ENCODE measurements around the gene TRMT2A. TPM values are rescaled to one million over a fixed set of nuclear protein-coding genes. Genes with fewer than 3 reads are reported as not detected.
A peak's percentile ranks its signal among the peaks of the same experiment; 100 is the strongest.

The TRMT2A gene
- total RNA-seq, 1 donor from 2014 or later: 24.3 TPM

DNA sequence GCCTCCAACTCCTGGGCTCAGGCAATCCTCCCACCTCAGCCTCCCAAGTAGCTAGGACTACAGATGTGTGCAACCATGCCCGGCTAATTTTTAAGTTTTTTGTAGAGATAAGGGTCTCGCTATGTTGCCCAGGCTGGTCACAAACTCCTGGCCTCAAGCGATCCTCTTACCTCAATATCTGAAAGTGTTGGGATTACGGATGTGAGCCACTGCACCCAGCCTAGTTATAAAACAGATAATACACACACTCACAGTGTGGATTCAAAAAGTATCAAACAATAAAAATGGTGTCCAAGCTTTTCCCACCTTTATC lies 34.2 kb upstream of the TRMT2A start:
- Histone ChIP-seq H3K4me2 (no peak overlapping the region), H3K9me3 (ENCODE audit: low read depth) (no peaks in the 10 kb centered on the region), H3F3A (ENCODE audit: low read depth) (no peaks in the 10 kb centered on the region), H3K4me3 (no peak overlapping the region), H3K4me1 (peaks cover 9% of the 10 kb centered on the region), H4K20me1 (ENCODE audit: low read depth) (no peaks in the 10 kb centered on the region), H2AFZ (replicated peaks) (no peak overlapping the region), H3K27ac (no peak overlapping the region), H3K79me2 (ENCODE audit: low read depth) (no peaks in the 10 kb centered on the region), H3K27me3 (no peaks in the 10 kb centered on the region), H3K9ac (no peak overlapping the region), H3K36me3 (no peaks in the 10 kb centered on the region)
- DNase-seq (ENCODE audit: low spot score): no peak
- TF ChIP-seq, protein P1, sequence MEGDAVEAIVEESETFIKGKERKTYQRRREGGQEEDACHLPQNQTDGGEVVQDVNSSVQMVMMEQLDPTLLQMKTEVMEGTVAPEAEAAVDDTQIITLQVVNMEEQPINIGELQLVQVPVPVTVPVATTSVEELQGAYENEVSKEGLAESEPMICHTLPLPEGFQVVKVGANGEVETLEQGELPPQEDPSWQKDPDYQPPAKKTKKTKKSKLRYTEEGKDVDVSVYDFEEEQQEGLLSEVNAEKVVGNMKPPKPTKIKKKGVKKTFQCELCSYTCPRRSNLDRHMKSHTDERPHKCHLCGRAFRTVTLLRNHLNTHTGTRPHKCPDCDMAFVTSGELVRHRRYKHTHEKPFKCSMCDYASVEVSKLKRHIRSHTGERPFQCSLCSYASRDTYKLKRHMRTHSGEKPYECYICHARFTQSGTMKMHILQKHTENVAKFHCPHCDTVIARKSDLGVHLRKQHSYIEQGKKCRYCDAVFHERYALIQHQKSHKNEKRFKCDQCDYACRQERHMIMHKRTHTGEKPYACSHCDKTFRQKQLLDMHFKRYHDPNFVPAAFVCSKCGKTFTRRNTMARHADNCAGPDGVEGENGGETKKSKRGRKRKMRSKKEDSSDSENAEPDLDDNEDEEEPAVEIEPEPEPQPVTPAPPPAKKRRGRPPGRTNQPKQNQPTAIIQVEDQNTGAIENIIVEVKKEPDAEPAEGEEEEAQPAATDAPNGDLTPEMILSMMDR (IDR thresholded peaks at IDR 0.05): no peak
- TF ChIP-seq EZH2 (IDR thresholded peaks at IDR 0.05): no peak
- no peak for TF ChIP-seq EZH2phosphoT487 (IDR thresholded peaks at IDR 0.05)
- Mint-ChIP-seq H3K9me3 (no peaks in the 10 kb centered on the region), H3K27me3 (ENCODE audit: insufficient read depth, low read depth) (no peaks in the 10 kb centered on the region), H3K27ac (peak overlapping the region; percentile 78), H3K4me3 (no peak overlapping the region), H3K4me1 (peaks cover 33% of the 10 kb centered on the region), H3K36me3 (no peaks in the 10 kb centered on the region)

DNA sequence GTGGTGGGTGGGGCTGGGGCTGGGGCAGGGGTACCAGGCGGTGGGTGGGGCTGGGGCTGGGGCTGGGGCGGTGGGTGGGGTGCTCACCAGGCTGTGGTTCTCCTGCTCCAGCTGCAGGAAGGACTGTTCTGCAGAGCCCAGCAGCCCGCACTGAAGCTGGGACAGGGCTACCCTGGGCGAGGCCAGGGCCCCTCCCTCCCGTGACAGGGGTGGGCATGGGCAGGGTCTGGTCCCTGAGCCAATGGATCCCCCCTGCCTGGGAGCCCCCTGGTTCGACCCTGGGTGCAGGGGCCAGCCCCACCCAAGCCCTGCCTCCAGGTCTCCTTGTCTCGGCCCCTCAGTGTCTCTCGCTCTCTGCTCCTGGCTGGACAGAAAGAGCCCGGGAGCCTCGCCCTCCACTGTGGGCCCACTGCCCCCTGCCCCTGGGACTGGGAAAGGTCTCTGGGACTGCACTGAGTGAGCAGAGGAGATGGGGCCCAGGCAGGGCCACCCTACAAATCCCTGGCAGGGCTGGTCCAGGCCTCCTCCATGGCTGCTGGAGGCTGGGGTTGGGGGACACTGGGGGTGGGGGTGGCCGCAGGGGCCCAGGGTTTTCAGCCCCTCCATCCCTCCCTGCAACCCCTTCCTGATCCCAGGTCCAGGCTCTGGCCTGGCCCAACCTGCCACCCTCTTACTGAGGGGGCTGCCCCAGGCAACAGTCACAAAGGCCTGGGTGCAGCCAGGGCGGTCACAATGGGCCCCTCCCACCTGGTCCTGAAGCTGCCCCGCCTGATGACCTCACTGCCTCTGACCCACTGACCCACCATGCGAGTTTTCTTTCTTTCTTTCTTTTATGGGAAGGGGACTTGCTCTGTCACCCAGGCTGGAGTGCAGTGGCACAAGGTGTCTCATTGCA lies 33.6 kb upstream of the TRMT2A start, which contains the start of gene CCDC188:
TSS of gene CCDC188 (minus strand) at position 675 of the 895 bp plus-strand sequence. CDS start at position 606, 69 bp downstream.
- H3K4me1 ChIP-seq: peaks cover 9% of the 10 kb centered on the region
- H3K4me1 Mint-ChIP-seq: peaks cover 28% of the 10 kb centered on the region
- no peak within 1 kb of the TSS for H3K9ac ChIP-seq
- H3K4me3 ChIP-seq: no peak within 1 kb of the TSS
- no peak for DNase-seq (ENCODE audit: low spot score)
- no peaks in the 10 kb centered on the region for H3K9me3 Mint-ChIP-seq
- no peaks in the 10 kb centered on the region for H4K20me1 ChIP-seq (ENCODE audit: low read depth)
- peak within 1 kb of the TSS; percentile 78 for H3K27ac Mint-ChIP-seq
- no peak within 1 kb of the TSS for H2AFZ ChIP-seq (replicated peaks)
- H3K4me3 Mint-ChIP-seq: no peak within 1 kb of the TSS
- no peaks in the 10 kb centered on the region for H3K36me3 ChIP-seq
- no peak within 1 kb of the TSS for H3K4me2 ChIP-seq
- H3K27ac ChIP-seq: no peak within 1 kb of the TSS
- H3K27me3 ChIP-seq: no peaks in the 10 kb centered on the region
- no peaks in the 10 kb centered on the region for H3F3A ChIP-seq (ENCODE audit: low read depth)
- no peaks in the 10 kb centered on the region for H3K9me3 ChIP-seq (ENCODE audit: low read depth)
- H3K27me3 Mint-ChIP-seq (ENCODE audit: insufficient read depth, low read depth): no peaks in the 10 kb centered on the region
- no peaks in the 10 kb centered on the region for H3K36me3 Mint-ChIP-seq
- H3K79me2 ChIP-seq (ENCODE audit: low read depth): no peaks in the 10 kb centered on the region
- TF ChIP-seq EZH2 (IDR thresholded peaks at IDR 0.05) (no peak), EZH2phosphoT487 (IDR thresholded peaks at IDR 0.05) (no peak)
- TF ChIP-seq, protein P1 (IDR thresholded peaks at IDR 0.05): no peak

DNA sequence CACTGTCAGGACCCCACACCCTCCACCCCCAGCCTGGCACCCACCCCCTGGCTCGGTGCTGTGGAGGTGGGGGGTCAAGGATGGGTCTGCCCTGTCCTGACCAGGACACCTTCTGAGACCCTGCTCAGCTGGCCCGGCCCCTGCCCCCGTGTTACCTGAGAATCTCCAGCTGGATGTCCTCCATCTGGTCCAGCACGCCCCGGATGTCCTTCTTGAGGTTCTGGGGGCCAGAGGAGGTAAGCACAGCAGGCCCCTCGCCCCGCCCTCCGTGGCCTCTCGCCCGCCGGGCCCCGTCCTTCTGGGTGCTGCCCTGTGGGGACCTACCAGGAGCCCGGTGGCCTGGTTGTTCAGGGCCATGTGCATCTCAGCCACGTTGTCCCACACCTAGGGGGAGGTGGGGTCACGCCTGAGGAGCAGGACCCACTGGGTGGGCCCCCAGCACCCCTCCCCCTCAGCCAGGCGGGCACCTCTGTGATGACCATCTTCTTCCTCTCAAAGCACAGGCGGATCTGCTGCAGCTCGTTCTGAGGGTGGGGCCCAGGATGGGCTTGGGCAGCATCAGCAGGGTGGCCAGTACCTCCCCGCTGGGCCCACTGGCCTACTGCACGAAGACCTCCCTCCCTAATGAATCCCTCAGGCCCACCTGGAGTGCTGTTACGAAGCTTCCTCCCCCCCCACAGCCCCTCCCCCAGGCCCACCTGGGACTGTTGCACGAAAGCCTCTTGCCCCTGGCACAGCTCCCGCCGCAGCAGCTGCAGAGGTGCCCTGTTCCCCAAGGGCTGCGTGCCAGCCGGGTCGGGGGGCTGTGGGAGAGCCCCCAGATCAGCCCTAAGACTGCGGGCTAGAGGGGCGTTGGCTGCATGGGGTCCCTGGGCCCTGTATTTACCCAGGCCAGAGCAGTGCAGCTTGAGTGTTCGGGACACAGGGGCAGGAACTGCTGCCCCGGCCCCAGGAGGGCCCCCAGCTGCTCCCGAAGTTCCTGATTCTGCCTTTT lies 32.5 kb upstream of the TRMT2A start:
- H3K4me1 ChIP-seq: peaks cover 9% of the 10 kb centered on the region
- no peaks in the 10 kb centered on the region for H4K20me1 ChIP-seq (ENCODE audit: low read depth)
- Mint-ChIP-seq H3K9me3 (no peaks in the 10 kb centered on the region), H3K27me3 (ENCODE audit: insufficient read depth, low read depth) (no peaks in the 10 kb centered on the region), H3K36me3 (no peaks in the 10 kb centered on the region), H3K4me3 (no peak overlapping the region), H3K4me1 (peaks cover 24% of the 10 kb centered on the region), H3K27ac (no peak overlapping the region)
- H3F3A ChIP-seq (ENCODE audit: low read depth): no peaks in the 10 kb centered on the region
- H3K9me3 ChIP-seq (ENCODE audit: low read depth): no peaks in the 10 kb centered on the region
- H3K27me3 ChIP-seq: no peaks in the 10 kb centered on the region
- H3K4me2 ChIP-seq: no peak overlapping the region
- no peak overlapping the region for H3K4me3 ChIP-seq
- H2AFZ ChIP-seq (replicated peaks): no peak overlapping the region
- no peaks in the 10 kb centered on the region for H3K36me3 ChIP-seq
- DNase-seq (ENCODE audit: low spot score): no peak
- TF ChIP-seq EZH2 (IDR thresholded peaks at IDR 0.05) (no peak), EZH2phosphoT487 (IDR thresholded peaks at IDR 0.05) (no peak)
- TF ChIP-seq, protein P1 (IDR thresholded peaks at IDR 0.05): no peak
- H3K79me2 ChIP-seq (ENCODE audit: low read depth): no peaks in the 10 kb centered on the region
- no peak overlapping the region for H3K27ac ChIP-seq
- no peak overlapping the region for H3K9ac ChIP-seq
